Liver (tissue), 9 donors: ENCODE data around the gene MISP3. TPM values are rescaled to one million over a fixed set of nuclear protein-coding genes. Genes with fewer than 3 reads are reported as not detected.
"Not testable (repeated sequence)": the region's sequence is repeated elsewhere in the genome, so short reads cannot be mapped to it uniquely, and the experiment has no call there.

Experiments
- DNase-seq: peaks from one replicate; pipeline ENCODE4 v3.0.0-alpha.2; 2017; ENCODE audit warnings: low spot score
- H3K27ac ChIP-seq, 2 donors: one replicate each; pipeline ENCODE4 v1.7.0; 2013; ENCODE audit warnings: inconsistent platforms in 2 of 2, low read length in 2 of 2, control low read depth in 1 of 2, low read depth in 1 of 2, mild to moderate bottlenecking in 1 of 2
- H3K27me3 ChIP-seq, 4 donors: one replicate each; pipeline versions ENCODE4 v1.6.1 to v1.7.0; 2013; ENCODE audit warnings: low read length in 3 of 4, inconsistent platforms in 1 of 4, mild to moderate bottlenecking in 1 of 4, moderate library complexity in 1 of 4; ENCODE audit not compliant: control insufficient read depth in 4 of 4, insufficient read depth in 4 of 4
- H3K36me3 ChIP-seq, 4 donors: one replicate each; pipeline versions ENCODE4 v1.6.1 to v1.7.0; 2013; ENCODE audit warnings: low read length in 3 of 4, mild to moderate bottlenecking in 3 of 4, low read depth in 1 of 4, moderate library complexity in 1 of 4; ENCODE audit not compliant: control insufficient read depth in 4 of 4, insufficient read depth in 3 of 4
- H3K4me1 ChIP-seq, 4 donors: one replicate each; pipeline versions ENCODE4 v1.6.1 to v1.7.0; 2013; ENCODE audit warnings: low read length in 3 of 4, mild to moderate bottlenecking in 3 of 4, moderate library complexity in 1 of 4; ENCODE audit not compliant: control insufficient read depth in 4 of 4, insufficient read depth in 4 of 4
- H3K4me3 ChIP-seq, 3 donors: one replicate each; pipeline versions ENCODE4 v1.6.1 to v1.7.0; 2013; ENCODE audit warnings: low read length in 3 of 3, control low read depth in 1 of 3, low read depth in 1 of 3, mild to moderate bottlenecking in 1 of 3
- H3K9ac ChIP-seq, 2 donors: one replicate each; pipeline ENCODE4 v1.7.0; 2013; ENCODE audit warnings: low read length in 2 of 2, mild to moderate bottlenecking in 2 of 2, moderate library complexity in 2 of 2, control low read depth in 1 of 2, low read depth in 1 of 2
- H3K9me3 ChIP-seq, 4 donors: one replicate each; pipeline versions ENCODE4 v1.6.1 to v1.7.0; 2013; ENCODE audit warnings: low read length in 3 of 4; ENCODE audit not compliant: control insufficient read depth in 4 of 4
- EGR1 ChIP-seq, 2 donors: IDR thresholded peaks; 2 replicates each; pipeline ENCODE4 v1.6.1; 2016 to 2018; ENCODE audit warnings: antibody characterized with exemption in 2 of 2, low read depth in 2 of 2
- FOXA1 ChIP-seq: IDR thresholded peaks from 2 replicates; pipeline ENCODE4 v1.6.1; 2016; ENCODE audit warnings: antibody characterized with exemption
- FOXA2 ChIP-seq: IDR thresholded peaks from 2 replicates; pipeline ENCODE4 v1.6.1; 2016; ENCODE audit warnings: antibody characterized with exemption
- GABPA ChIP-seq, 2 donors: IDR thresholded peaks in 1 of 2; conservative IDR thresholded peaks in 1 of 2; 2 replicates each; pipeline ENCODE4 v1.6.1; 2016; ENCODE audit warnings: antibody characterized with exemption in 2 of 2, mild to moderate bottlenecking in 1 of 2, moderate library complexity in 1 of 2
- HNF4A ChIP-seq, 2 donors: conservative IDR thresholded peaks; 2 replicates each; pipeline ENCODE4 v1.6.1; 2016; ENCODE audit warnings: antibody characterized with exemption in 2 of 2, mild to moderate bottlenecking in 2 of 2
- HNF4G ChIP-seq: IDR thresholded peaks from 2 replicates; pipeline ENCODE4 v1.6.1; 2016; ENCODE audit warnings: antibody characterized with exemption
- JUND ChIP-seq, 2 donors: IDR thresholded peaks; 2 replicates each; pipeline ENCODE4 v1.6.1; 2016; ENCODE audit warnings: antibody characterized with exemption in 2 of 2
- NR2F2 ChIP-seq: IDR thresholded peaks from 2 replicates; pipeline ENCODE4 v1.6.1; 2016; ENCODE audit warnings: antibody characterized with exemption
- RAD21 ChIP-seq, 2 donors: IDR thresholded peaks; 2 replicates each; pipeline ENCODE4 v1.6.1; 2016; ENCODE audit warnings: antibody characterized with exemption in 2 of 2, mild to moderate bottlenecking in 2 of 2
- RXRA ChIP-seq, 2 donors: IDR thresholded peaks; 2 replicates each; pipeline ENCODE4 v1.6.1; 2017 to 2018; ENCODE audit warnings: antibody characterized with exemption in 2 of 2, mild to moderate bottlenecking in 1 of 2
- SP1 ChIP-seq: IDR thresholded peaks from 2 replicates; pipeline ENCODE4 v1.6.1; 2018; ENCODE audit warnings: antibody characterized with exemption, mild to moderate bottlenecking
- TAF1 ChIP-seq: conservative IDR thresholded peaks from 2 replicates; pipeline ENCODE4 v1.6.1; 2016; ENCODE audit warnings: antibody characterized with exemption, mild to moderate bottlenecking
- YY1 ChIP-seq: IDR thresholded peaks from 2 replicates; pipeline ENCODE4 v1.6.1; 2016; ENCODE audit warnings: antibody characterized with exemption, mild to moderate bottlenecking
- WGBS: extraction: QIAGEN DNeasy Blood & Tissue Kit; methylation state at CpG from one replicate; pipeline ENCODE4 v1.1.7; 2013; 5-methylcytosine and 5-hydroxymethylcytosine counted together
- polyA plus RNA-seq, 2 donors: library from polyadenylated mRNA; stranded (reverse) in 1 of 2; unstranded in 1 of 2; fragments of 200-250 nt in 1 of 2; fragments of >200 nt in 1 of 2; fragmentation: Nextera tagmentation in 1 of 2; extraction: Ambion mirVana in 1 of 2; gene quantifications; one replicate each; pipeline versions ENCODE4 v1.2.1 to v1.2.3, GENCODE V29; 2013 to 2015
- total RNA-seq, 2 donors: library from RNA; depleted of rRNA; stranded (reverse); fragments of >200 nt; gene quantifications; one replicate each; pipeline ENCODE4 v1.2.3, GENCODE V29; 2014
- TF ChIP-seq, protein P1 (sequence below): fragments of 150-350 bp; IDR thresholded peaks from 2 replicates; pipeline ENCODE4 v1.5.1; 2017; ENCODE audit warnings: improper control_type of control experiment, low read depth, low read length; ENCODE audit not compliant: missing input control
- TF ChIP-seq, protein P2 (sequence below): IDR thresholded peaks from 2 replicates; pipeline ENCODE4 v1.6.1; 2016; ENCODE audit warnings: antibody characterized with exemption
- TF ChIP-seq, protein P3 (sequence below): IDR thresholded peaks from 2 replicates; pipeline ENCODE4 v1.6.1; 2016; ENCODE audit warnings: antibody characterized with exemption
- TF ChIP-seq, protein P4 (sequence below): IDR thresholded peaks from 2 replicates; pipeline ENCODE4 v1.6.1; 2016; ENCODE audit warnings: antibody characterized with exemption, mild to moderate bottlenecking
- TF ChIP-seq, protein P5 (sequence below): IDR thresholded peaks from 2 replicates; pipeline ENCODE4 v1.6.1; 2016; ENCODE audit warnings: antibody characterized with exemption
- donor health status: healthy.
- donor health status: healthy.
- donor health status: healthy.
- donor health status: healthy.
- donor health status: healthy.

Gene MISP3
- total and polyA plus RNA-seq, 4 donors: 0.28 to 3.9 (median 2.8) TPM

DNA sequence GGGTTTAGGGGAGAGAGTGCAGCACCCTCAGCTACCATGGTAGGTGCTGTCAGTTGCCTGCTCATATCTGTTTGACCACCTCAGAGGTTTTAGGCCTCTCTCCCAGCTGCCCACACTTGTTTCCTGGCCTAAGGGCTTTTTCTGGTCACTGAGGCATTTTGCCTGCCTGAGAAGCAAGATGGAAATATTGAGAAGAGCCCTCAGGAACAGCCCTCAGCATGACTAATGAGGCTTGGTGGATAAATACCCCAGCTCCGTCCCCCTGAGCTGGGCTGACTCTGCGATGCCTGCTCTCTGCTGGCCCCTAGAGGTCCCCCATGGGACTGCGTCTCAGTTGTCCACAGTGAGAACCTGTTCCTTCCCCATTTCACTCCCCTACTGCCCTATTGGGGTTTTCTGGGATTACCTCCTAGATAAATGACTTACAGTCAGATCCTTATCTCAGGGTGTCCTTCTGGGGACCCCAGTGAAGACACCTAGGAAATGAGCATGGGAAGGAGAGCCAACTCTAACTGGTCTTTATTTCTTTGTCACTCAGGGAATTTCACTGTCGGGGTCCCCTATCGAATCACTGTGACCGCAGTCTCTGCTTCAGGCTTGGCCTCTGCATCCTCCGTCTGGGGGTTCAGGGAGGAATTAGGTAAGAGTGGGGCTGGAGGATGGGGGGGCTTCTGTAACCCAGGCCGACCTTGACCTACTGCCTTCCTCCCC lies 24.0 kb upstream of the MISP3 start:
- H3K27ac ChIP-seq: no peak overlapping the region
- peak; percentile 78 for DNase-seq
- H3K9ac ChIP-seq: no peak overlapping the region
- 78% methylated on average over 8 of the region's 8 CpGs for WGBS
- H3K36me3 ChIP-seq: peaks cover 0 to 5% (median 2%) of the 10 kb centered on the region in 4 donors
- no peaks in the 10 kb centered on the region for H3K4me1 ChIP-seq
- no peak overlapping the region for H3K4me3 ChIP-seq
- no peaks in the 10 kb centered on the region for H3K27me3 ChIP-seq
- no peak for TF ChIP-seq HNF4A (conservative IDR thresholded peaks at IDR 0.05)
- no peak for TF ChIP-seq YY1
- no peak for TF ChIP-seq FOXA2
- TF ChIP-seq, protein P1, sequence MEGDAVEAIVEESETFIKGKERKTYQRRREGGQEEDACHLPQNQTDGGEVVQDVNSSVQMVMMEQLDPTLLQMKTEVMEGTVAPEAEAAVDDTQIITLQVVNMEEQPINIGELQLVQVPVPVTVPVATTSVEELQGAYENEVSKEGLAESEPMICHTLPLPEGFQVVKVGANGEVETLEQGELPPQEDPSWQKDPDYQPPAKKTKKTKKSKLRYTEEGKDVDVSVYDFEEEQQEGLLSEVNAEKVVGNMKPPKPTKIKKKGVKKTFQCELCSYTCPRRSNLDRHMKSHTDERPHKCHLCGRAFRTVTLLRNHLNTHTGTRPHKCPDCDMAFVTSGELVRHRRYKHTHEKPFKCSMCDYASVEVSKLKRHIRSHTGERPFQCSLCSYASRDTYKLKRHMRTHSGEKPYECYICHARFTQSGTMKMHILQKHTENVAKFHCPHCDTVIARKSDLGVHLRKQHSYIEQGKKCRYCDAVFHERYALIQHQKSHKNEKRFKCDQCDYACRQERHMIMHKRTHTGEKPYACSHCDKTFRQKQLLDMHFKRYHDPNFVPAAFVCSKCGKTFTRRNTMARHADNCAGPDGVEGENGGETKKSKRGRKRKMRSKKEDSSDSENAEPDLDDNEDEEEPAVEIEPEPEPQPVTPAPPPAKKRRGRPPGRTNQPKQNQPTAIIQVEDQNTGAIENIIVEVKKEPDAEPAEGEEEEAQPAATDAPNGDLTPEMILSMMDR: peak; percentile 76
- TF ChIP-seq RAD21 (IDR thresholded peaks at IDR 0.05): peak; percentile 64 to 79
- no peaks in the 10 kb centered on the region for H3K9me3 ChIP-seq

DNA sequence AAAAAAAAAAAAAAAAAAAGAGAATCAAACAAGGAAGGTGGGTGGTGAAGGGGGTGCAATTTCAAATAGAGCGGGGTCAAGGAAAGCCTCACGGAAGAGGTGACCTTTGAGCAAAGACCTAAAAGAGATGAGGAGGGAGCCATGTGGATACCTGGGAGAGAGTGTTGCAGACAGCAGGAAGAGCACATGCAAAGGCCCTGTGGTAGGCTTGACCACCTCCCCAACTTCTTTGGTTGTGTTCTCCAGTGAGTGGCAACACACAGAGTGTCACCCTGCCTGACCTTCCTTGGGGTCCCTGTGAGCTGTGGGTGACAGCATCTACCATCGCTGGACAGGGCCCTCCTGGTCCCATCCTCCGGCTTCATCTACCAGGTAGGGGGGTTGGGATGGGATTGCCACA lies 22.1 kb upstream of the MISP3 start:
- 98% methylated on average over 4 of the region's 4 CpGs for WGBS
- TF ChIP-seq TAF1: no peak
- TF ChIP-seq HNF4G: no peak
- TF ChIP-seq NR2F2: no peak
- TF ChIP-seq YY1: no peak
- TF ChIP-seq, protein P2, sequence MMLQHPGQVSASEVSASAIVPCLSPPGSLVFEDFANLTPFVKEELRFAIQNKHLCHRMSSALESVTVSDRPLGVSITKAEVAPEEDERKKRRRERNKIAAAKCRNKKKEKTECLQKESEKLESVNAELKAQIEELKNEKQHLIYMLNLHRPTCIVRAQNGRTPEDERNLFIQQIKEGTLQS: no peak
- TF ChIP-seq, protein P3, sequence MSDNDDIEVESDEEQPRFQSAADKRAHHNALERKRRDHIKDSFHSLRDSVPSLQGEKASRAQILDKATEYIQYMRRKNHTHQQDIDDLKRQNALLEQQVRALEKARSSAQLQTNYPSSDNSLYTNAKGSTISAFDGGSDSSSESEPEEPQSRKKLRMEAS: no peak
- TF ChIP-seq, protein P4, sequence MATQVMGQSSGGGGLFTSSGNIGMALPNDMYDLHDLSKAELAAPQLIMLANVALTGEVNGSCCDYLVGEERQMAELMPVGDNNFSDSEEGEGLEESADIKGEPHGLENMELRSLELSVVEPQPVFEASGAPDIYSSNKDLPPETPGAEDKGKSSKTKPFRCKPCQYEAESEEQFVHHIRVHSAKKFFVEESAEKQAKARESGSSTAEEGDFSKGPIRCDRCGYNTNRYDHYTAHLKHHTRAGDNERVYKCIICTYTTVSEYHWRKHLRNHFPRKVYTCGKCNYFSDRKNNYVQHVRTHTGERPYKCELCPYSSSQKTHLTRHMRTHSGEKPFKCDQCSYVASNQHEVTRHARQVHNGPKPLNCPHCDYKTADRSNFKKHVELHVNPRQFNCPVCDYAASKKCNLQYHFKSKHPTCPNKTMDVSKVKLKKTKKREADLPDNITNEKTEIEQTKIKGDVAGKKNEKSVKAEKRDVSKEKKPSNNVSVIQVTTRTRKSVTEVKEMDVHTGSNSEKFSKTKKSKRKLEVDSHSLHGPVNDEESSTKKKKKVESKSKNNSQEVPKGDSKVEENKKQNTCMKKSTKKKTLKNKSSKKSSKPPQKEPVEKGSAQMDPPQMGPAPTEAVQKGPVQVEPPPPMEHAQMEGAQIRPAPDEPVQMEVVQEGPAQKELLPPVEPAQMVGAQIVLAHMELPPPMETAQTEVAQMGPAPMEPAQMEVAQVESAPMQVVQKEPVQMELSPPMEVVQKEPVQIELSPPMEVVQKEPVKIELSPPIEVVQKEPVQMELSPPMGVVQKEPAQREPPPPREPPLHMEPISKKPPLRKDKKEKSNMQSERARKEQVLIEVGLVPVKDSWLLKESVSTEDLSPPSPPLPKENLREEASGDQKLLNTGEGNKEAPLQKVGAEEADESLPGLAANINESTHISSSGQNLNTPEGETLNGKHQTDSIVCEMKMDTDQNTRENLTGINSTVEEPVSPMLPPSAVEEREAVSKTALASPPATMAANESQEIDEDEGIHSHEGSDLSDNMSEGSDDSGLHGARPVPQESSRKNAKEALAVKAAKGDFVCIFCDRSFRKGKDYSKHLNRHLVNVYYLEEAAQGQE: no peak
- no peak for TF ChIP-seq HNF4A (conservative IDR thresholded peaks at IDR 0.05)
- no peak for TF ChIP-seq FOXA1
- no peak for TF ChIP-seq GABPA (IDR thresholded peaks at IDR 0.05 in 1 of 2, conservative IDR thresholded peaks at IDR 0.05 in 1 of 2)
- TF ChIP-seq JUND (IDR thresholded peaks at IDR 0.05): no peak
- no peak for TF ChIP-seq RXRA (IDR thresholded peaks at IDR 0.05)
- no peak for TF ChIP-seq SP1
- no peak for TF ChIP-seq RAD21 (IDR thresholded peaks at IDR 0.05)
- TF ChIP-seq, protein P5, sequence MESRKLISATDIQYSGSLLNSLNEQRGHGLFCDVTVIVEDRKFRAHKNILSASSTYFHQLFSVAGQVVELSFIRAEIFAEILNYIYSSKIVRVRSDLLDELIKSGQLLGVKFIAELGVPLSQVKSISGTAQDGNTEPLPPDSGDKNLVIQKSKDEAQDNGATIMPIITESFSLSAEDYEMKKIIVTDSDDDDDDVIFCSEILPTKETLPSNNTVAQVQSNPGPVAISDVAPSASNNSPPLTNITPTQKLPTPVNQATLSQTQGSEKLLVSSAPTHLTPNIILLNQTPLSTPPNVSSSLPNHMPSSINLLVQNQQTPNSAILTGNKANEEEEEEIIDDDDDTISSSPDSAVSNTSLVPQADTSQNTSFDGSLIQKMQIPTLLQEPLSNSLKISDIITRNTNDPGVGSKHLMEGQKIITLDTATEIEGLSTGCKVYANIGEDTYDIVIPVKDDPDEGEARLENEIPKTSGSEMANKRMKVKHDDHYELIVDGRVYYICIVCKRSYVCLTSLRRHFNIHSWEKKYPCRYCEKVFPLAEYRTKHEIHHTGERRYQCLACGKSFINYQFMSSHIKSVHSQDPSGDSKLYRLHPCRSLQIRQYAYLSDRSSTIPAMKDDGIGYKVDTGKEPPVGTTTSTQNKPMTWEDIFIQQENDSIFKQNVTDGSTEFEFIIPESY: no peak
- TF ChIP-seq, protein P1: no peak
- no peak for TF ChIP-seq EGR1 (IDR thresholded peaks at IDR 0.05; ENCODE audit: low read depth in 2 of 2)
- no peak for TF ChIP-seq FOXA2
- no peaks in the 10 kb centered on the region for H3K4me1 ChIP-seq

DNA sequence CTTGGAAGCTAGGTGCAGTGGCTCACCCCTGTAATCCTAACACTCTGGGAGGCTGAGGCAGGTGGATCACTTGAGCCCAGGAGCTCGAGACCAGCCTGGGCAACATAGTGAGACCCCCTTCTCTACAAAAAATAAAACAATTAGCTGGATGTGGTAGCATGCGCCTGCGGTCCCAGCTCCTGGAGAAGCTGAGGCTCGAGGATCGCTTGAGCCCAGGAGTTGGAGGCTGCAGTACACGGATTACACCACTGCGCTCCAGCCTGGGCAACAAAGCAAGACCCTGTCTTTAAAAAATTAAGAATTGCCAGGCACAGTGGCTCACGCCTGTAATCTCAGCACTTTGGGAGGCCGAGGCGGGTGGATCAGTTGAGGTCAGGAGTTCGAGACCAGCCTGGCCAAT lies 21.6 kb upstream of the MISP3 start:
- not testable (repeated sequence) for DNase-seq, H3K27me3 ChIP-seq, H3K9ac ChIP-seq, H3K4me3 ChIP-seq, H3K4me1 ChIP-seq, H3K27ac ChIP-seq, H3K9me3 ChIP-seq
- peaks cover 2 to 20% (median 9%) of the 10 kb centered on the region in 4 donors for H3K36me3 ChIP-seq
- whole genome bisulfite sequencing: 97% methylated on average over 11 of the region's 11 CpGs

More for the DNA sequence above, 22.1 kb upstream of the MISP3 start:
- Histone ChIP-seq H3K4me3 (no peak overlapping the region), H3K27me3 (no peaks in the 10 kb centered on the region), H3K36me3 (peaks cover 2 to 17% (median 7%) of the 10 kb centered on the region in 4 donors), H3K27ac (no peak overlapping the region), H3K9me3 (no peaks in the 10 kb centered on the region), H3K9ac (no peak overlapping the region)
- DNase-seq: no peak
